IMR-90 (cell line): ENCODE data around the gene CDR2L. TPM values are rescaled to one million over a fixed set of nuclear protein-coding genes. Genes with fewer than 3 reads are reported as not detected.
A peak's percentile ranks its signal among the peaks of the same experiment; 100 is the strongest.

Source experiments
- ATAC-seq: fragments of 200-7000 bp; cut with Tn5 transposase; 2 replicates; pipeline ENCODE4 v1.9.1; 2020; ENCODE audit warnings: low read depth, mild to moderate bottlenecking, moderate library complexity
- BruUV-seq: library from RNA; stranded (reverse); fragments of 400-500 nt; replicated peaks from 2 replicates; lab custom pipeline; 2021; lab: Mats Ljungman, UMichigan
- CTCF ChIA-PET: fragments of 300-600 bp; formaldehyde crosslinking; extraction: SDS; loops from one replicate; lab custom pipeline; 2021; ENCODE audit warnings: antibody characterized with exemption; lab: Yijun Ruan, JAX
- POLR2A ChIA-PET: fragments of 300-600 bp; sonication (Branson Sonifier 250); formaldehyde crosslinking; loops from one replicate; lab custom pipeline; 2022; ENCODE audit warnings: antibody characterized with exemption; ENCODE audit not compliant: unreplicated experiment; lab: Charles Lee
- DNase-seq: peaks from one replicate; pipeline ENCODE4 v3.0.0; 2013
- H2AFZ ChIP-seq: replicated peaks from 2 replicates; pipeline ENCODE3; 2013; ENCODE audit warnings: low read length, mild to moderate bottlenecking; ENCODE audit not compliant: poor library complexity
- H2AK5ac ChIP-seq: 2 replicates; pipeline ENCODE4 v1.6.1; 2013; ENCODE audit warnings: low read depth, low read length, inconsistent platforms
- H2AK9ac ChIP-seq: replicated peaks from 2 replicates; pipeline ENCODE3; 2013; ENCODE audit warnings: mild to moderate bottlenecking, low read depth, low read length, moderate library complexity; ENCODE audit not compliant: poor library complexity
- H2BK120ac ChIP-seq: 2 replicates; pipeline ENCODE4 v1.6.1; 2013; ENCODE audit warnings: low read depth, low read length, inconsistent platforms
- H2BK15ac ChIP-seq: 3 replicates; pipeline ENCODE4 v1.6.1; 2013; ENCODE audit warnings: low read depth, low read length, inconsistent platforms
- H2BK20ac ChIP-seq: 2 replicates; pipeline ENCODE4 v1.6.1; 2013; ENCODE audit warnings: low read depth, mild to moderate bottlenecking, inconsistent platforms, low read length, moderate library complexity
- H2BK5ac ChIP-seq: 2 replicates; pipeline ENCODE4 v1.6.1; 2013; ENCODE audit warnings: mild to moderate bottlenecking, low read depth, low read length, inconsistent platforms; ENCODE audit not compliant: poor library complexity, severe bottlenecking
- H3K14ac ChIP-seq: replicated peaks from 2 replicates; pipeline ENCODE4 v1.6.1; 2013; ENCODE audit warnings: low read depth, low read length, inconsistent platforms
- H3K18ac ChIP-seq: 2 replicates; pipeline ENCODE4 v1.6.1; 2013; ENCODE audit warnings: low read depth, low read length, control low read depth
- H3K23ac ChIP-seq: 2 replicates; pipeline ENCODE4 v1.6.1; 2013; ENCODE audit warnings: low read depth, low read length, inconsistent platforms
- H3K27ac ChIP-seq: 2 replicates; pipeline ENCODE4 v1.5.1; 2013; ENCODE audit warnings: mild to moderate bottlenecking, control low read depth, low read length; ENCODE audit not compliant: insufficient read depth
- H3K27me3 ChIP-seq: 2 replicates; pipeline ENCODE4 v1.6.1; 2013; ENCODE audit warnings: low read length; ENCODE audit not compliant: control insufficient read depth, insufficient read depth
- H3K36me3 ChIP-seq: 2 replicates; pipeline ENCODE4 v1.6.1; 2013; ENCODE audit warnings: low read length, mixed read lengths; ENCODE audit not compliant: control insufficient read depth, insufficient read depth
- H3K4ac ChIP-seq: 2 replicates; pipeline ENCODE4 v1.6.1; 2013; ENCODE audit warnings: low read depth, low read length, inconsistent platforms
- H3K4me1 ChIP-seq: 2 replicates; pipeline ENCODE4 v1.6.1; 2013; ENCODE audit warnings: low read length, mixed read lengths; ENCODE audit not compliant: control insufficient read depth, insufficient read depth
- H3K4me2 ChIP-seq: 2 replicates; pipeline ENCODE4 v1.6.1; 2013; ENCODE audit warnings: low read depth, mild to moderate bottlenecking, control low read depth, low read length, moderate library complexity
- H3K4me3 ChIP-seq: 2 replicates; pipeline ENCODE4 v1.5.1; 2013; ENCODE audit warnings: low read depth, mild to moderate bottlenecking, control low read depth, low read length, moderate library complexity; ENCODE audit not compliant: insufficient read depth
- H3K56ac ChIP-seq: 2 replicates; pipeline ENCODE4 v1.6.1; 2013; ENCODE audit warnings: low read length, inconsistent platforms; ENCODE audit not compliant: insufficient read depth; ENCODE audit errors: extremely low read depth
- H3K79me1 ChIP-seq, 2 experiments: 2 replicates each; pipeline ENCODE4 v1.6.1; 2013; ENCODE audit warnings: low read length in 2 of 2, inconsistent platforms in 1 of 2, low read depth in 1 of 2
- H3K9ac ChIP-seq: 2 replicates; pipeline ENCODE4 v1.6.1; 2013; ENCODE audit warnings: low read depth, low read length, control low read depth
- H3K9me1 ChIP-seq: 2 replicates; pipeline ENCODE4 v1.6.1; 2013; ENCODE audit warnings: low read length, inconsistent platforms; ENCODE audit not compliant: insufficient read depth
- H3K9me3 ChIP-seq: 2 replicates; pipeline ENCODE4 v1.6.1; 2013; ENCODE audit warnings: low read length; ENCODE audit not compliant: control insufficient read depth, insufficient read depth
- H4K20me1 ChIP-seq: 2 replicates; pipeline ENCODE4 v1.6.1; 2013; ENCODE audit warnings: low read length, inconsistent platforms; ENCODE audit not compliant: insufficient read depth
- H4K5ac ChIP-seq: 2 replicates; pipeline ENCODE4 v1.6.1; 2013; ENCODE audit warnings: mild to moderate bottlenecking, low read depth, low read length, control low read depth
- H4K8ac ChIP-seq, 2 experiments: 2 replicates each; pipeline ENCODE4 v1.6.1; 2013; ENCODE audit warnings: low read depth in 2 of 2, low read length in 2 of 2, control low read depth in 1 of 2, inconsistent platforms in 1 of 2
- H4K91ac ChIP-seq: 2 replicates; pipeline ENCODE4 v1.6.1; 2013; ENCODE audit warnings: low read depth, low read length, inconsistent platforms; ENCODE audit not compliant: insufficient read depth
- CHD1 ChIP-seq: IDR thresholded peaks from 2 replicates; pipeline ENCODE4 v1.6.1; 2012; ENCODE audit warnings: low read depth, low read length, improper control_type of control experiment
- POLR2A ChIP-seq: IDR thresholded peaks from 2 replicates; pipeline ENCODE4 v1.6.1; 2012; ENCODE audit warnings: mild to moderate bottlenecking, low read depth, low read length
- RAD21 ChIP-seq: IDR thresholded peaks from 2 replicates; pipeline ENCODE4 v1.6.1; 2012; ENCODE audit warnings: low read length, improper control_type of control experiment
- whole genome bisulfite sequencing, 2 experiments: methylation state at CpG; one replicate each; pipeline versions ENCODE4 v1.1.5 to v1.1.7; 2013; ENCODE audit warnings: missing lambda C conversion rate in 2 of 2; ENCODE audit not compliant: insufficient read length in 1 of 2; ENCODE audit errors: extremely low coverage in 2 of 2; 5-methylcytosine and 5-hydroxymethylcytosine counted together
- dilution Hi-C: fragments of 300-500 bp; cut with HindIII; formaldehyde crosslinking; loops from one replicate; pipeline ENCODE4 v1.14.3; 2018; ENCODE audit warnings: low sequenced_read_pairs; ENCODE audit not compliant: unreplicated experiment
- in situ Hi-C: fragments of 300-500 bp; cut with MboI; formaldehyde crosslinking; loops from 3 replicates; pipeline ENCODE4 v1.14.3; 2019; ENCODE audit warnings: low sequenced_read_pairs, inconsistent platforms, mixed read lengths
- intact Hi-C: fragments of 100-400 bp; cut with micrococcal nuclease; formaldehyde crosslinking; loops from 2 replicates; pipeline ENCODE4 v1.10.0; 2022
- polyA plus RNA-seq, 3 experiments: library from polyadenylated mRNA; depleted of rRNA; stranded (reverse); fragments of >200 nt; gene quantifications; 2 replicates each; pipeline ENCODE4 v1.2.3, GENCODE V29; 2012; ENCODE audit warnings: low replicate concordance in 1 of 3
- total RNA-seq: library from RNA; depleted of rRNA; stranded (reverse); fragments of >200 nt; gene quantifications from 2 replicates; pipeline ENCODE4 v1.2.3, GENCODE V29; 2012

Gene CDR2L
- total and polyA plus RNA-seq, 2 of the 4 experiments (the other 2 are of a cell fraction), result 5.7 to 18.9 TPM

- Histone ChIP-seq H3K14ac (no peak overlapping the region), H3K4me3 (no peak overlapping the region), H3K56ac (no peak overlapping the region), H4K91ac (no peak overlapping the region), H3K18ac (no peak overlapping the region), H2AK5ac (no peak overlapping the region), H3K79me1 (peaks cover 3 to 5% of the 10 kb centered on the region in 2 experiments; a peak in 2 of 4 replicates), H3K27me3 (no peaks in the 10 kb centered on the region), H3K4me1 (no peaks in the 10 kb centered on the region), H2BK20ac (no peak overlapping the region), H2AK9ac (peak overlapping the region; percentile 9), H2BK15ac (no peak overlapping the region), H3K9me3 (no peaks in the 10 kb centered on the region), H4K5ac (no peak overlapping the region), H3K9me1 (no peaks in the 10 kb centered on the region), H2BK120ac (no peak overlapping the region), H3K4me2 (no peak overlapping the region), H2BK5ac (no peak overlapping the region), H2AFZ (no peak overlapping the region), H3K27ac (no peak overlapping the region), H3K36me3 (peaks cover 40% of the 10 kb centered on the region), H4K20me1 (no peaks in the 10 kb centered on the region; the same call in 1 of the 2 replicates), H3K23ac (no peak overlapping the region), H3K9ac (no peak overlapping the region), H4K8ac (no peak overlapping the region), H3K4ac (no peak overlapping the region)
- in situ Hi-C loops (no loop called here), dilution Hi-C loops (no loop called here), intact Hi-C loops (no loop called here)
- ATAC-seq (no peak), DNase-seq (no peak)
- BruUV-seq, result no TSS peak
- CTCF ChIA-PET, result no interaction called here
- TF ChIP-seq CHD1 (no peak), POLR2A (no peak), RAD21 (no peak)
- WGBS, 2 experiments, result 100% methylated on average over 1 of the region's 3 CpGs; no CpG with 5 or more reads in 1 of the 2 experiments
- POLR2A ChIA-PET, result no interaction called here
Measured at GRCh38 chr17:75004371-75004770, 16.9 kb downstream of the CDR2L start.
